Measurements from ENCODE around the gene RPS8.

RPS8 gene

GRCh38 chr1:44743211-44743610 is 32.1 kb upstream of the RPS8 start:
- no peak for TF ChIP-seq CTCF (conservative IDR thresholded peaks at IDR 0.05; ENCODE audit: low read depth, low read length)
- Histone ChIP-seq H3K27ac (peak overlapping the region; percentile 8; the same call in 1 of the 2 replicates), H3K9ac (no peak overlapping the region), H3K4me3 (IDR thresholded peaks at IDR 0.05; ENCODE audit: insufficient read depth, low read depth, low read length) (no peak overlapping the region), H3K27me3 (ENCODE audit: insufficient read depth, low read depth) (no peaks in the 10 kb centered on the region), H4K20me1 (ENCODE audit: insufficient read depth) (no peaks in the 10 kb centered on the region), H2AFZ (ENCODE audit: low read depth) (no peak overlapping the region), H3K4me2 (no peak overlapping the region), H3K4me1 (ENCODE audit: low read depth, poor library complexity, severe bottlenecking) (peaks cover 44% of the 10 kb centered on the region), H3K36me3 (ENCODE audit: insufficient read depth) (no peaks in the 10 kb centered on the region; the same call in 1 of the 2 replicates), H3K79me2 (ENCODE audit: insufficient read depth, low read depth) (peaks cover 73% of the 10 kb centered on the region)

GRCh38 chr1:44747878-44748277 is 27.5 kb upstream of the RPS8 start:
- Histone ChIP-seq H3K4me2 (no peak overlapping the region), H3K4me3 (IDR thresholded peaks at IDR 0.05; ENCODE audit: insufficient read depth, low read depth, low read length) (no peak overlapping the region), H3K27ac (no peak overlapping the region), H3K4me1 (ENCODE audit: low read depth, poor library complexity, severe bottlenecking) (peaks cover 25% of the 10 kb centered on the region), H3K36me3 (ENCODE audit: insufficient read depth) (no peaks in the 10 kb centered on the region; the same call in 1 of the 2 replicates), H4K20me1 (ENCODE audit: insufficient read depth) (no peaks in the 10 kb centered on the region), H3K27me3 (ENCODE audit: insufficient read depth, low read depth) (no peaks in the 10 kb centered on the region), H2AFZ (ENCODE audit: low read depth) (no peak overlapping the region), H3K9ac (no peak overlapping the region), H3K79me2 (ENCODE audit: insufficient read depth, low read depth) (peaks cover 42% of the 10 kb centered on the region)
- 0 out of 2 replicates have a peak, but pooled peaks have one; percentile 8 for TF ChIP-seq CTCF (conservative IDR thresholded peaks at IDR 0.05; ENCODE audit: low read depth, low read length)

GRCh38 chr1:44757420-44757819 is 17.9 kb upstream of the RPS8 start:
- TF ChIP-seq CTCF (conservative IDR thresholded peaks at IDR 0.05; ENCODE audit: low read depth, low read length) = no peak
- H3K27ac ChIP-seq = no peak overlapping the region; the same call in 1 of the 2 replicates
- no peak overlapping the region for H3K9ac ChIP-seq
- H3K4me3 ChIP-seq (IDR thresholded peaks at IDR 0.05; ENCODE audit: insufficient read depth, low read depth, low read length) = no peak overlapping the region
- H2AFZ ChIP-seq (ENCODE audit: low read depth) = no peak overlapping the region
- peaks cover 11% of the 10 kb centered on the region; the same call in 1 of the 2 replicates for H3K36me3 ChIP-seq (ENCODE audit: insufficient read depth)
- peaks cover 18% of the 10 kb centered on the region for H3K4me1 ChIP-seq (ENCODE audit: low read depth, poor library complexity, severe bottlenecking)
- no peak overlapping the region for H3K4me2 ChIP-seq
- H4K20me1 ChIP-seq (ENCODE audit: insufficient read depth) = no peaks in the 10 kb centered on the region
- no peaks in the 10 kb centered on the region for H3K27me3 ChIP-seq (ENCODE audit: insufficient read depth, low read depth)
- no peaks in the 10 kb centered on the region for H3K79me2 ChIP-seq (ENCODE audit: insufficient read depth, low read depth)

GRCh38 chr1:44759077-44759476 is 16.3 kb upstream of the RPS8 start:
- H4K20me1 ChIP-seq (ENCODE audit: insufficient read depth) = no peaks in the 10 kb centered on the region
- H3K4me2 ChIP-seq = no peak overlapping the region
- no peak overlapping the region for H3K27ac ChIP-seq
- H3K27me3 ChIP-seq (ENCODE audit: insufficient read depth, low read depth) = no peaks in the 10 kb centered on the region
- no peak overlapping the region for H2AFZ ChIP-seq (ENCODE audit: low read depth)
- H3K4me1 ChIP-seq (ENCODE audit: low read depth, poor library complexity, severe bottlenecking) = peaks cover 14% of the 10 kb centered on the region
- no peak overlapping the region for H3K4me3 ChIP-seq (IDR thresholded peaks at IDR 0.05; ENCODE audit: insufficient read depth, low read depth, low read length)
- peaks cover 11% of the 10 kb centered on the region; the same call in 1 of the 2 replicates for H3K36me3 ChIP-seq (ENCODE audit: insufficient read depth)
- TF ChIP-seq CTCF (conservative IDR thresholded peaks at IDR 0.05; ENCODE audit: low read depth, low read length) = no peak
- H3K9ac ChIP-seq = no peak overlapping the region
- H3K79me2 ChIP-seq (ENCODE audit: insufficient read depth, low read depth) = no peaks in the 10 kb centered on the region

All from KMS-11 (cell line).